Activated T-helper 17 cell treated with anti-CD3 and anti-CD28 coated beads, Interleukin-2, amount 50 U/mL, for 72 hours (primary cell): ENCODE measurements around the gene NR2C2. TPM values are rescaled to one million over a fixed set of nuclear protein-coding genes. Genes with fewer than 3 reads are reported as not detected.

ENCODE experiments used
- ATAC-seq: fragments of 150-1000 bp; cut with Tn5 transposase; replicated peaks from 2 replicates; pipeline ENCODE4 v1.10.0; 2021; ENCODE audit warnings: mild to moderate bottlenecking, moderate library complexity
- H3K27ac Mint-ChIP-seq: one replicate; pipeline ENCODE4 v1.8.0; 2022; ENCODE audit warnings: mixed read lengths
- H3K27me3 Mint-ChIP-seq: one replicate; pipeline ENCODE4 v1.8.0; 2022; ENCODE audit warnings: mixed read lengths
- H3K36me3 Mint-ChIP-seq: one replicate; pipeline ENCODE4 v1.8.0; 2022; ENCODE audit warnings: low read depth, mild to moderate bottlenecking, mixed read lengths
- H3K4me1 Mint-ChIP-seq: one replicate; pipeline ENCODE4 v1.8.0; 2022; ENCODE audit warnings: mixed read lengths
- H3K4me3 Mint-ChIP-seq: one replicate; pipeline ENCODE4 v1.8.0; 2022; ENCODE audit warnings: mild to moderate bottlenecking, mixed read lengths
- H3K9me3 Mint-ChIP-seq: one replicate; pipeline ENCODE4 v1.8.0; 2022; ENCODE audit warnings: mixed read lengths
- total RNA-seq, 2 donors: library from RNA; stranded (reverse); gene quantifications; one replicate each; pipeline ENCODE4 v1.2.3, GENCODE V29; 2022

NR2C2 gene
- total RNA-seq, 2 donors from 2014 or later, result 45.4 to 50.6 TPM

DNA sequence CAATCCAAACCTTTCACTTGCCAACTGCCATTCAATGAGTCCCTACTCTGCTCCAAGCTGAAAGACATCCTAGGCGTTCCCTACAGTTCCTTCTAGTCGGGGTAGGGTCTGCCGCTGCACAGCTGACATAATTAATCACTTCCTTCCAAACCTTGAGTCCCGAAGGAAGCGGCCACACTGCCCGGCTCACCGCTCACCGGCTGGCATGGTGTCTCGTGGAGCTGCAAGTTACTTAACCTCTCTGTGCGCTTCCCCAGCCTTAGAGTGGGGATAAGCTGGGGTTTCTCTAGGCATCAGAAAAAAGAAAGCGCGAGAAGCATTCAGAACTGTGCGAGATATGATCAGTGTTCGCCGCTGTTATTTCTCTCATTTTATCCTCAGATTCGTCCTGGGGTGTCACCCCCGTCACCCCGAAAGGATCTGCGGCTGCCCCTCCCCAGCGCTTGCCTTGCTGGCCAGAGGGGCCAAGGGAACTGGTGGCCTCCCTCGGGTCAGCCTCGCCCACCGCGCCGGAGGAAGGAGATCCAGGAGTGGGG is 117.0 kb downstream of the NR2C2 start:
- Mint-ChIP-seq H3K27me3 (no peaks in the 10 kb centered on the region), H3K4me3 (peak overlapping the region; percentile 95), H3K27ac (peak overlapping the region; percentile 90), H3K9me3 (no peaks in the 10 kb centered on the region), H3K4me1 (peaks cover 4% of the 10 kb centered on the region), H3K36me3 (peaks cover 28% of the 10 kb centered on the region)
- peak; percentile 7 for ATAC-seq

GRCh38 chr3:15064835-15065549 is 117.6 kb downstream of the NR2C2 start, which contains the start of gene MRPS25:
Gene MRPS25 (minus strand): TSS chr3:15065315. CDS start chr3:15065194, 121 bp downstream.
- Mint-ChIP-seq H3K36me3 (peaks cover 21% of the 10 kb centered on the region), H3K27me3 (no peaks in the 10 kb centered on the region), H3K4me3 (peak within 1 kb of the TSS; percentile 95), H3K4me1 (peaks cover 4% of the 10 kb centered on the region), H3K9me3 (no peaks in the 10 kb centered on the region), H3K27ac (peak within 1 kb of the TSS; percentile 90)
- peak; percentile 99 for ATAC-seq

GRCh38 chr3:15065550-15066007 is 118.2 kb downstream of the NR2C2 start:
- H3K4me1 Mint-ChIP-seq, result peaks cover 4% of the 10 kb centered on the region
- peak overlapping the region; percentile 95 for H3K4me3 Mint-ChIP-seq
- H3K27me3 Mint-ChIP-seq, result no peaks in the 10 kb centered on the region
- H3K36me3 Mint-ChIP-seq, result peaks cover 19% of the 10 kb centered on the region
- peak overlapping the region; percentile 90 for H3K27ac Mint-ChIP-seq
- no peak for ATAC-seq
- no peaks in the 10 kb centered on the region for H3K9me3 Mint-ChIP-seq

- no peak for ATAC-seq
- H3K4me1 Mint-ChIP-seq, result peaks cover 4% of the 10 kb centered on the region
- H3K9me3 Mint-ChIP-seq, result no peaks in the 10 kb centered on the region
- H3K36me3 Mint-ChIP-seq, result peaks cover 19% of the 10 kb centered on the region
- H3K4me3 Mint-ChIP-seq, result peak overlapping the region; percentile 95
- H3K27ac Mint-ChIP-seq, result no peak overlapping the region
- no peaks in the 10 kb centered on the region for H3K27me3 Mint-ChIP-seq
These were observed 119.1 kb downstream of the NR2C2 start for GRCh38 chr3:15066467-15066866.

DNA sequence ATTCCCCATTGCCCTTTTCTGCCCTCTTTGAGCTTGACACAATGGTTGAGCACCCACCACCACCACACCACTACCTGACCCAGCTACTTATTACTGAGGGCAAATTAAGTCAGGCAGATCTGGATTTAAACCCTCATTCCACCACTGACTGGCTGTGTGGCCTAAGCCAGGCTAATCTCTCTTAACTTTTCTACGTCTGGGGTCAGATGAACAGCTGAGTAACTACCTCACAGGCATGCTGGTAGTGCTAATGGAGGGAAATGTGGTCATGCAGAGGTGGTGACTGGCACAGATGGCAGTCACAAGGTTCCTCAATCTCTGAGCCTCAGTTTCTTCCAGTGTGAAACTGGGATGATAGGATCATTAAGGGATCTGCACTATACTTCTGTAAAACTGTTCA is 122.1 kb downstream of the NR2C2 start:
- Mint-ChIP-seq H3K9me3 (no peaks in the 10 kb centered on the region), H3K4me1 (peaks cover 4% of the 10 kb centered on the region), H3K27me3 (no peaks in the 10 kb centered on the region), H3K36me3 (peaks cover 35% of the 10 kb centered on the region), H3K27ac (no peak overlapping the region), H3K4me3 (no peak overlapping the region)
- ATAC-seq, result no peak

DNA sequence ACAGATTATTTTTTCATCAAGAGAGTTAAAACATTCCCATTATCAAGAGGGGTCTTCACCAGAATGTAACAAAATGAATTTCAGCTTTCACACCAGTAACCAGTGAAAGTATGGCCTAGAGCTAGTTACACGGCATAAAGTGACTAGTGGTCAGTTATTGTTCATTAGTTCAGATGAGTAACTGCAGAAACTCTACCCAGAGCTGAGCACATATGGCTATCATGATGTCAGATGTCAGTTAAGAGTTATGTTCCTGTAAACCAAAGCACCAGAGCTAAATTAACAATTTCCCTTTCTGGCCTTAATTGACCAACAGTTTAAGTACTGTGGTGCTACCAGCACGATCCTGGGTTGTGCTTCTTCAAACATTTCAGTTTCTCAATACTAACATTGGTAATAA is 124.3 kb downstream of the NR2C2 start:
- ATAC-seq, result no peak
- peaks cover 52% of the 10 kb centered on the region for H3K36me3 Mint-ChIP-seq
- H3K27me3 Mint-ChIP-seq, result no peaks in the 10 kb centered on the region
- H3K9me3 Mint-ChIP-seq, result no peaks in the 10 kb centered on the region
- no peaks in the 10 kb centered on the region for H3K4me1 Mint-ChIP-seq
- no peak overlapping the region for H3K4me3 Mint-ChIP-seq
- no peak overlapping the region for H3K27ac Mint-ChIP-seq

DNA sequence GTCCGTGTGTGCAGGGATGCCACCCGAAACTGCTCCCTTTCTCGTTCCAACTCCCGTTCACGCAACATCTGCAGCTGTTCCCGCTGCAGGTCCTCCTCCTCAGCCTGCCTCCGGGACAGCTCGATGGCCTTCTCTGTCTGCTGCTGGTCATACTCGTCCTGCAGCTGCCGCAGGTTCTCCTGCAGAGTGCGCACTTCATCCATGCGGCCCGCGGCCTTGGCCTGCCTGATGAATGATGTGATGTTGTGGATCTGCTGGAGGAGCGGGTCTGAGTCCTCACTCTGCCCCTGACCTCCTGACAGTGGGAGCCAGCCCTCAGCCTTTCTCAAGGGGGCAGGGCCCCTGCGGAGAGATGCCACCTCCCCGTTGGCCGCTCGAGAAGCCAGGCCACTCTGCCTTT is 127.1 kb downstream of the NR2C2 start:
- H3K4me3 Mint-ChIP-seq, result no peak overlapping the region
- no peaks in the 10 kb centered on the region for H3K4me1 Mint-ChIP-seq
- no peaks in the 10 kb centered on the region for H3K27me3 Mint-ChIP-seq
- peaks cover 80% of the 10 kb centered on the region for H3K36me3 Mint-ChIP-seq
- no peaks in the 10 kb centered on the region for H3K9me3 Mint-ChIP-seq
- no peak overlapping the region for H3K27ac Mint-ChIP-seq
- no peak for ATAC-seq

GRCh38 chr3:15079091-15079490 is 131.7 kb downstream of the NR2C2 start:
- no peaks in the 10 kb centered on the region for H3K9me3 Mint-ChIP-seq
- no peak overlapping the region for H3K27ac Mint-ChIP-seq
- no peak for ATAC-seq
- peaks cover 99% of the 10 kb centered on the region for H3K36me3 Mint-ChIP-seq
- no peaks in the 10 kb centered on the region for H3K27me3 Mint-ChIP-seq
- no peak overlapping the region for H3K4me3 Mint-ChIP-seq
- H3K4me1 Mint-ChIP-seq, result no peaks in the 10 kb centered on the region

DNA sequence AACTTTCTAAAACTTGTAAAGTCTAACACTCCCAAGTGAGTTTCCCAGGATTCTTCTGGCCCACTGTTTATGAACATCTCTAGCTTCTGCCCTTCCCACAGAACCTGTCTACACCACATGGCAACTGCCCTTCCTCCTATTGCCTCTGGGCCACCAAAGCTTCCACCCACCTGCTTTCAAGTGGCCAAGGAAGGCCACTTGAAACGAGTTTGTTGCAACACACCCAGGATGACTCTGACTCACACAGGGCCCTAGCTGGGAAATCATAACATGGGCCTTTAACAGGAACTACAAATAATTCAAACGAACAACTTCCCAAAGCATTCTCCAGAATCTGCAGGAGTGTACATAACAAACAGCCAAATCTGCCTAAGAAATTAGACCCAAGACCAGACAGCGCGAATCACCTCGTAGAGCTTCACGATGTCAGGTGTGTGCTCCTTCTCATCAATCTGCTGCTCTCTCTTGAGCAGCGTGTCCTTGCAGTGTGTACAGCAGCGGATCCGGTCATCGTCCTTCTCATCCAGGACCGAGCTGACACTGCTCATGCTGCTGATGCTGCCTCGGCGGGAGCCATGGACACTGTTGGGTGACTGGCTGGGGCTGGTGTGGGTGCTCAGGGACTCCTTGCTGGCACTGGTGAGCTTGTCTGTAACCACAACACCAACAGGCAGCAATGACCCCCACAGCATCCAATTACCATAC is 134.7 kb downstream of the NR2C2 start:
- no peak overlapping the region for H3K27ac Mint-ChIP-seq
- peaks cover 99% of the 10 kb centered on the region for H3K36me3 Mint-ChIP-seq
- H3K27me3 Mint-ChIP-seq, result no peaks in the 10 kb centered on the region

GRCh38 chr3:15083252-15083651 is 135.9 kb downstream of the NR2C2 start:
- Mint-ChIP-seq H3K4me1 (no peaks in the 10 kb centered on the region), H3K27ac (no peak overlapping the region), H3K36me3 (peaks cover 97% of the 10 kb centered on the region), H3K4me3 (no peak overlapping the region), H3K27me3 (no peaks in the 10 kb centered on the region), H3K9me3 (no peaks in the 10 kb centered on the region)
- ATAC-seq, result no peak

More for the DNA sequence above, 134.7 kb downstream of the NR2C2 start:
- no peak overlapping the region for H3K4me3 Mint-ChIP-seq
- H3K4me1 Mint-ChIP-seq, result no peaks in the 10 kb centered on the region
- no peak for ATAC-seq
- no peaks in the 10 kb centered on the region for H3K9me3 Mint-ChIP-seq

DNA sequence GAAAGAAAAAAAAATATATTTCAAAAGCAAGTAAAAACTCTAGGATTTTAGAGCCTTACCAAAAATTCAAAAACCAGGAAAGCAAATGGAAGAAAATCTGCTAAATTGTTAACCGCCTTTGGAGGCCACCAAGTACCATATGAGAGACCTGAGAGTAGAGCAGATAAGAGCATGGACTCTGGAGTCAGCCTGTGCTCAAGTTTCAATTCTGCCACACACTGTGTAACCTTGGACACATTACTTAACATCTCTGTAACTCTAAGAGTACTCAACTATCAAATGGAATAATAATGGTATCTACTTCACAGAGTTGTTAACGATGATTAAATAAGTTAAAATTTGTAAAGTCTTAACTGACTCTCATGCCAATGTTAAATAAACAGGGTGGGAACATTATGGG is 138.9 kb downstream of the NR2C2 start:
- H3K9me3 Mint-ChIP-seq, result no peaks in the 10 kb centered on the region
- H3K4me3 Mint-ChIP-seq, result no peak overlapping the region
- peaks cover 92% of the 10 kb centered on the region for H3K36me3 Mint-ChIP-seq
- H3K27me3 Mint-ChIP-seq, result no peaks in the 10 kb centered on the region
- ATAC-seq, result no peak
- no peak overlapping the region for H3K27ac Mint-ChIP-seq
- no peaks in the 10 kb centered on the region for H3K4me1 Mint-ChIP-seq

GRCh38 chr3:15086699-15087098 is 139.3 kb downstream of the NR2C2 start:
- H3K4me1 Mint-ChIP-seq, result no peaks in the 10 kb centered on the region
- no peaks in the 10 kb centered on the region for H3K9me3 Mint-ChIP-seq
- no peak for ATAC-seq
- no peak overlapping the region for H3K4me3 Mint-ChIP-seq
- peaks cover 91% of the 10 kb centered on the region for H3K36me3 Mint-ChIP-seq
- no peak overlapping the region for H3K27ac Mint-ChIP-seq
- no peaks in the 10 kb centered on the region for H3K27me3 Mint-ChIP-seq

DNA sequence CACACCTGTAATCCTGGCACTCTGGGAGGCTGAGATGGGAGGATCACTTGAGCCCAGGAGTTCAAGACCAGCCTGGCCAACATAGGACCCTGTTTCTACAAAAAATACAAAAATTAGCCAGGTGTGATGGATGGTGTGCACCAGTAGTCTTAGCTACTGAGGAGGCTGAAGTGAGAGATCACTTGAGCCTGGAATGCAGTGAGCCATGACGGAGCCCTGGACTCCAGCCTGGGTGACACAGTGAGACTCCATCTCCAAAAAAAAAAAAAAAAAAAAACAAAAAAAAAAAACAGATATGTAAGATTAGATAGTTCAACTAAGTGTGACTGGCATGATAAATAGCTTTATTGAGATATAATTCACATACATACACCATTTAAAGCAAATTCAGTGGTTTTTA is 141.8 kb downstream of the NR2C2 start:
- Mint-ChIP-seq H3K4me1 (no peaks in the 10 kb centered on the region), H3K27ac (no peak overlapping the region), H3K9me3 (no peaks in the 10 kb centered on the region), H3K27me3 (no peaks in the 10 kb centered on the region), H3K36me3 (peaks cover 89% of the 10 kb centered on the region), H3K4me3 (no peak overlapping the region)
- ATAC-seq, result no peak

GRCh38 chr3:15091575-15091974 is 144.2 kb downstream of the NR2C2 start:
- Mint-ChIP-seq H3K4me1 (no peaks in the 10 kb centered on the region), H3K27ac (no peak overlapping the region), H3K9me3 (no peaks in the 10 kb centered on the region), H3K4me3 (no peak overlapping the region), H3K36me3 (peaks cover 89% of the 10 kb centered on the region), H3K27me3 (no peaks in the 10 kb centered on the region)
- ATAC-seq, result no peak

DNA sequence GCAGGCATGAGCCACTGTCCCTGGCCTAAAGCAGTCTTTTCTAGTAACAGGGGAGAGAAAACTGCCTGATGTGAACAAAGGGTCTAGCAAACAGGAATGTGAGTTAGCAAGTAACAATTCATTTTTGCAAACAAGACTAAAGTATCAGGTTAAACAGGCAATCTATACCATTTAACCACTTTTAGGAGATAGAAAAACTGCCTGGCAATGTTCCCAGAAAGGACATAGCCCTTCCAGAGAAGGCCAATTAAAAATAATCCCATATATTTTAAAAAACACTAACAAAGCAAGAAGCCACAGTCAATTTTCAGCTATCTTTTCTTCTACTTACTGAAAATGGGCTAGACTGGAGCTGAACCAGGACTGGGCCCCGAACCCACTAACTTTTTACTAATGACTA is 145.3 kb downstream of the NR2C2 start:
- Mint-ChIP-seq H3K4me3 (no peak overlapping the region), H3K27me3 (no peaks in the 10 kb centered on the region), H3K27ac (no peak overlapping the region), H3K9me3 (no peaks in the 10 kb centered on the region), H3K4me1 (peaks cover 1% of the 10 kb centered on the region), H3K36me3 (peaks cover 83% of the 10 kb centered on the region)
- ATAC-seq, result no peak
